Mammary epithelial cell (primary cell): ENCODE results near the gene ZNF431.

Experiments used
- EZH2 ChIP-seq: IDR thresholded peaks from 2 replicates; pipeline ENCODE4 v1.6.1; 2012; ENCODE audit warnings: low read length, inconsistent platforms, borderline replicate concordance
- TF ChIP-seq, protein P1 (sequence below), 2 donors: IDR thresholded peaks in 1 of 2; conservative IDR thresholded peaks in 1 of 2; 2 replicates each; pipeline ENCODE4 v1.5.1; 2011 to 2012; ENCODE audit warnings: inconsistent platforms in 2 of 2, low read length in 2 of 2, mild to moderate bottlenecking in 2 of 2, control low read depth in 1 of 2, low read depth in 1 of 2; ENCODE audit not compliant: insufficient read depth in 1 of 2; ENCODE audit errors: extremely low read depth in 1 of 2

DNA sequence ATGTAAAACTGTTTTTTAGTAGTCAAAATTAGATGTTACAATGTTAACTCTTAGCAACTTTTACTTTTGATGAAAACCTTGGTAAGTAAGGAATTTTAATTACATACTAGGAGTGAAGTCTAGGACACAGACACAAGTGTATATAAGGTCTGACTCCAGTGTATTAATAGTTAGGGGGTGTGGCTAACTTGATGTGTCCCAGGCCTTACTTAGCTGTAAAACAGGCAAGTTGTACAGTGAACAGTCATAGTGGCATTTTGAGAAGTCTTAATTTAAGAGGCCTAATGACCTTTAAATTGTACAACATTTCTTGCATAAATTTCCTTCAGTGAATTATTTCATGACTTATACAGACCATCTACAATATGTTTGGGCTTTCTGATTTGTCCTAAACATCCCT lies 6.8 kb downstream of the ZNF431 start:
- no peak for TF ChIP-seq EZH2
- TF ChIP-seq, protein P1, sequence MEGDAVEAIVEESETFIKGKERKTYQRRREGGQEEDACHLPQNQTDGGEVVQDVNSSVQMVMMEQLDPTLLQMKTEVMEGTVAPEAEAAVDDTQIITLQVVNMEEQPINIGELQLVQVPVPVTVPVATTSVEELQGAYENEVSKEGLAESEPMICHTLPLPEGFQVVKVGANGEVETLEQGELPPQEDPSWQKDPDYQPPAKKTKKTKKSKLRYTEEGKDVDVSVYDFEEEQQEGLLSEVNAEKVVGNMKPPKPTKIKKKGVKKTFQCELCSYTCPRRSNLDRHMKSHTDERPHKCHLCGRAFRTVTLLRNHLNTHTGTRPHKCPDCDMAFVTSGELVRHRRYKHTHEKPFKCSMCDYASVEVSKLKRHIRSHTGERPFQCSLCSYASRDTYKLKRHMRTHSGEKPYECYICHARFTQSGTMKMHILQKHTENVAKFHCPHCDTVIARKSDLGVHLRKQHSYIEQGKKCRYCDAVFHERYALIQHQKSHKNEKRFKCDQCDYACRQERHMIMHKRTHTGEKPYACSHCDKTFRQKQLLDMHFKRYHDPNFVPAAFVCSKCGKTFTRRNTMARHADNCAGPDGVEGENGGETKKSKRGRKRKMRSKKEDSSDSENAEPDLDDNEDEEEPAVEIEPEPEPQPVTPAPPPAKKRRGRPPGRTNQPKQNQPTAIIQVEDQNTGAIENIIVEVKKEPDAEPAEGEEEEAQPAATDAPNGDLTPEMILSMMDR (conservative IDR thresholded peaks at IDR 0.05 in 1 of 2, IDR thresholded peaks at IDR 0.05 in 1 of 2; ENCODE audit: extremely low read depth in 1 of 2, insufficient read depth in 1 of 2, low read depth in 1 of 2, low read length in 2 of 2), result no peak
